Panc1 (cell line): ENCODE data around the gene TPRN.

Source experiments
- CTCF ChIP-seq: fragments of 450-650 bp; IDR thresholded peaks from 2 replicates; pipeline ENCODE4 v1.5.1; 2017; ENCODE audit warnings: mild to moderate bottlenecking
- POLR2AphosphoS5 ChIP-seq: IDR thresholded peaks from 2 replicates; pipeline ENCODE4 v1.6.1; 2012; ENCODE audit warnings: mild to moderate bottlenecking, low read depth, low read length, moderate library complexity
- REST ChIP-seq, 2 experiments: IDR thresholded peaks; 2 replicates each; pipeline ENCODE4 v1.6.1; 2011 to 2012; ENCODE audit warnings: low read depth in 2 of 2, control low read depth in 1 of 2, low read length in 1 of 2, mild to moderate bottlenecking in 1 of 2, moderate library complexity in 1 of 2; ENCODE audit not compliant: insufficient read depth in 1 of 2
- TCF7L2 ChIP-seq: IDR thresholded peaks from 2 replicates; pipeline ENCODE4 v1.6.1; 2011; ENCODE audit warnings: mild to moderate bottlenecking, low read depth, low read length, inconsistent platforms

- no peak for TF ChIP-seq POLR2AphosphoS5
- TF ChIP-seq CTCF, result no peak
- no peak for TF ChIP-seq TCF7L2
- no peak for TF ChIP-seq REST (IDR thresholded peaks at IDR 0.05; ENCODE audit: insufficient read depth in 1 of 2, low read depth in 2 of 2, low read length in 1 of 2)
Observed at GRCh38 chr9:137160054-137160425, 40.5 kb downstream of the TPRN start.
